ENCODE measurements around the gene KRTAP11-1. TPM values are rescaled to one million over a fixed set of nuclear protein-coding genes. Genes with fewer than 3 reads are reported as not detected.

Gene KRTAP11-1
- total and polyA plus RNA-seq, 2 of the 13 experiments (the other 11 are each of a cell fraction or from before 2014, with no cell fraction given): not detected

- no TSS peak for BruUV-seq (replicated peaks)
- Histone ChIP-seq H3K27ac (ENCODE audit: extremely low read length, insufficient read depth, low read length) (no peak overlapping the region), H3K4me3 (replicated peaks in 1 of 3; ENCODE audit: insufficient read depth in 1 of 3, low read depth in 2 of 3, low read length in 3 of 3) (no peak overlapping the region), H3K4me1 (ENCODE audit: insufficient read depth, low read length) (no peaks in the 10 kb centered on the region), H3K4me2 (ENCODE audit: low read depth, low read length) (no peak overlapping the region), H3K27me3 (ENCODE audit: control insufficient read depth in 1 of 2, insufficient read depth in 2 of 2, low read length in 2 of 2) (no peaks in the 10 kb centered on the region), H2AFZ (ENCODE audit: low read length) (no peak overlapping the region), H4K20me1 (ENCODE audit: insufficient read depth, low read length) (no peaks in the 10 kb centered on the region), H3K9me3 (ENCODE audit: low read length) (peaks cover 95% of the 10 kb centered on the region), H3K36me3 (replicated peaks in 1 of 2; ENCODE audit: control insufficient read depth in 1 of 2, insufficient read depth in 2 of 2, low read length in 2 of 2) (no peaks in the 10 kb centered on the region), H3K9ac (ENCODE audit: insufficient read depth, low read depth, low read length) (no peak overlapping the region), H3K79me2 (ENCODE audit: insufficient read depth, low read length) (no peaks in the 10 kb centered on the region)
- 8% methylated on average over 2 of the region's 4 CpGs for WGBS (ENCODE audit: low lambda C conversion rate)
- TF ChIP-seq SRY (CRISPR knock-in tag; IDR thresholded peaks at IDR 0.05): no peak
- no peak for TF ChIP-seq TERF1 (CRISPR knock-in tag; IDR thresholded peaks at IDR 0.05)
- no peak for TF ChIP-seq ZNF292 (CRISPR knock-in tag; IDR thresholded peaks at IDR 0.05; ENCODE audit: borderline replicate concordance, low read depth)
- no peak for TF ChIP-seq REL (CRISPR knock-in tag; conservative IDR thresholded peaks at IDR 0.05)
- TF ChIP-seq KDM3A (CRISPR knock-in tag; IDR thresholded peaks at IDR 0.05; ENCODE audit: low read depth): no peak
- no peak for TF ChIP-seq TGIF2 (CRISPR knock-in tag; IDR thresholded peaks at IDR 0.05)
- no peak for TF ChIP-seq BATF2 (CRISPR knock-in tag; IDR thresholded peaks at IDR 0.05)
- no peak for TF ChIP-seq ZFP36L1 (CRISPR knock-in tag; IDR thresholded peaks at IDR 0.05)
- TF ChIP-seq NR3C1 (CRISPR knock-in tag; IDR thresholded peaks at IDR 0.05): no peak
- no peak for TF ChIP-seq ZSCAN25 (CRISPR knock-in tag; IDR thresholded peaks at IDR 0.05)
- TF ChIP-seq SOX6 (IDR thresholded peaks at IDR 0.05): no peak
- no peak for TF ChIP-seq SOX6 (CRISPR knock-in tag; IDR thresholded peaks at IDR 0.05)
- no peak for TF ChIP-seq ZNF615 (CRISPR knock-in tag; IDR thresholded peaks at IDR 0.05; ENCODE audit: borderline replicate concordance)
- ChIA-PET CTCF (ENCODE audit: low intra/inter-chr PET ratio, low total read pairs) (no interaction called here), POLR2A (no interaction called here)
- DNase-seq (ENCODE audit: low spot score) (no peak), FAIRE-seq (no peak), ATAC-seq (no peak)
- in situ Hi-C loops (cut with HindIII; ENCODE audit: extremely low pct_ligation_motif_present, low pct_unique_long_range_greater_than_20kb) (no loop called here), intact Hi-C loops (cut with micrococcal nuclease; ENCODE audit: unreplicated experiment) (no loop called here)
These were observed 42.8 kb upstream of the KRTAP11-1 start for GRCh38 chr21:30924146-30924700.

All from HepG2 (cell line).